ENCODE measurements around the gene EXOC4.

EXOC4 gene

GRCh38 chr7:133961724-133962123, 708.8 kb downstream of the EXOC4 start:
- TF ChIP-seq CTCF (IDR thresholded peaks at IDR 0.05) = no peak

- TF ChIP-seq CTCF (IDR thresholded peaks at IDR 0.05) = no peak
Observed at GRCh38 chr7:133962646-133963045, 709.8 kb downstream of the EXOC4 start.

GRCh38 chr7:133963629-133964028, 710.8 kb downstream of the EXOC4 start:
- TF ChIP-seq CTCF (IDR thresholded peaks at IDR 0.05) = no peak

- TF ChIP-seq CTCF (IDR thresholded peaks at IDR 0.05) = no peak
Observed at GRCh38 chr7:133971625-133972024, 718.7 kb downstream of the EXOC4 start.

- TF ChIP-seq CTCF (IDR thresholded peaks at IDR 0.05) = no peak
Observed at GRCh38 chr7:133973710-133974109, 720.8 kb downstream of the EXOC4 start.

GRCh38 chr7:133975130-133975529, 722.3 kb downstream of the EXOC4 start:
- no peak for TF ChIP-seq CTCF (IDR thresholded peaks at IDR 0.05)

- no peak for TF ChIP-seq CTCF (IDR thresholded peaks at IDR 0.05)
Observed at GRCh38 chr7:133976140-133976539, 723.3 kb downstream of the EXOC4 start.

Data from LNCAP (cell line).